ENCODE measurements around the gene HCFC1R1.

The HCFC1R1 gene

DNA sequence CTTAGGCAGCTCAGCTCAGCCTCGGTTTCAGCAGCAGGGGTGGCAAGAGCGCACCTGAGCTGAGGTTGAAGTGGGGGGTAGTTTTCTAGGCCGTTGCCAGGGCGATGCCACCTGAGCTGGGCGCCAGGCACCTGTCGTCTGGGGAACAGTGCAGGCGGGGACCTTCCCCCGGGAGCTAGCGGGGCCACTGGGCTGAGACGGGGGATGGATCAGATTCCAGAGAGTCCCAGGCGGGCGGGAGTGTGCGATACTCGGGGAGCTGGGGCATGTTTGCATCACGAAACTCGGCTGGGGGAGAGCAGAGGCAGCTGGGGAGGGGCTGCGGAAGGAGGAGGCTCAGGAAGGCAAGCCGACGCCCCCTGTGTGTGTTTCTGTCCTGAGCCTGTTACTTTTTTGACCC is 11.5 kb downstream of the HCFC1R1 start:
- Mint-ChIP-seq H3K27me3 (peaks cover 24 to 46% of the 10 kb centered on the region in 2 donors), H3K36me3 (no peaks in the 10 kb centered on the region), H3K9me3 (no peaks in the 10 kb centered on the region), H3K4me3 (no peak overlapping the region), H3K4me1 (peaks cover 16 to 18% of the 10 kb centered on the region in 2 donors), H3K27ac (no peak overlapping the region)
- DNase-seq (no peak), ATAC-seq (replicated peaks) (no peak)

DNA sequence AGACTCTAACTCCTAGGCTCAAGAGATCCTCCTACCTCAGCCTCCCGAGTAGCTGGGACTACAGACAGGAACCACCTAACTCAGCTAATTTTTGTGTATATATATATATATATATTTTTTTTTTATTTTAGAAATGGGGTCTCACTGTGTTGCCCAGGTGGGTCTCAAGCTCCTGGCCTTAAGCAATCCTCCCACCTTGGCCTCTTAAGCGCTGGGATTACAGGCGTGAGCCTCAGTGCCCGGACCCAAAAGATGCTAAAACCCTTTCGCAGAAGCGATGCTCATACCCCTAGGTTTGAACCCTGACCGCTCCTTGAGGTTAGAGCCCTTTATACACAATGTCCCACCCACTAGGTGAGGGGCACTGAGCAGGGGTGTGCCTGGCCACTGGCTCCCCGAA is 13.2 kb downstream of the HCFC1R1 start:
- no peak overlapping the region for H3K27ac Mint-ChIP-seq
- ATAC-seq (replicated peaks) (no peak), DNase-seq (no peak)
- no peaks in the 10 kb centered on the region for H3K9me3 Mint-ChIP-seq
- no peak overlapping the region for H3K4me3 Mint-ChIP-seq
- H3K27me3 Mint-ChIP-seq, result peaks cover 16 to 45% of the 10 kb centered on the region in 2 donors
- H3K4me1 Mint-ChIP-seq, result peaks cover 22 to 23% of the 10 kb centered on the region in 2 donors
- no peaks in the 10 kb centered on the region for H3K36me3 Mint-ChIP-seq

DNA sequence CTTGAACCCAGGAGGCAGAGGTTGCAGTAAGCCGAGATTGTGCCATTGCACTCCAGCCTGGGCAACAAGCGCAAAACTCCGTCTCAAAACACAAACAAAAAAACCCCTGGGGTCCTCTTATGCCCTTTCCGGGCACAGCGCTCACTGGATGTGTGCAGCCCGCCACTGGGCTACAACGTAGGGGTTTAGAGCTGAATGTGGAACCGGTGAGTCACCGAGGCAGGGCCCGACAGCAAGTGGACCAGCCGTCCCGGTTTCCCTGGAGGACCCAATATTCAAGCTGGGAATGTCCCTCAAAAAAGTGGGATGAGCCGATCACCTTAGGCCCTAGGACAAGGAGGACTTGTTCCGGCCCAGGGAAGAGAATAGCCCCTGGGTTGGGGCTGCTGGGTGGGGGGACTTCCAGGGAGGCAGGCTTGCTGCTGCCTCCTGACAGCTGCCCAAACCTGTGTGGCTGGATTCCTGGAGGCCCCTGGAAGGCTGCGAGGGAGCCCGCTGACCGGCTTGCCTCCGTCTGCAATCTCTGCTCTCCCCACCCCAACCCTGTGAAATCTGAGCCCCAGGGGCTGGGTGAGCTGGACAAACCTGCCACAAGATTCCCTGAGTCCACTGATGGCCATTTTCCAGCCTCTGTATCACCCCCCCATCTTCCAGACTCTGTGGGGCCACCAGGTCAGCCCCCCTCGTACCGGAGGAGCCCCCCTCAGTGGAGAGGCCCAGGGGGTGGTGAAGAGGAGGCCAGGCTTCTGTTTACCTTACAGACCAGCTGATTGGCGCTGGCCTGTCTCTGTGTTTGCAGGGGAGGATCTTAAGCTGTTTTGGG is 14.0 kb downstream of the HCFC1R1 start:
- Mint-ChIP-seq H3K36me3 (no peaks in the 10 kb centered on the region), H3K27me3 (peaks cover 15 to 41% of the 10 kb centered on the region in 2 donors), H3K9me3 (no peaks in the 10 kb centered on the region), H3K4me1 (peaks cover 25 to 26% of the 10 kb centered on the region in 2 donors), H3K27ac (no peak overlapping the region), H3K4me3 (no peak overlapping the region)
- ATAC-seq (replicated peaks) (no peak), DNase-seq (no peak)

DNA sequence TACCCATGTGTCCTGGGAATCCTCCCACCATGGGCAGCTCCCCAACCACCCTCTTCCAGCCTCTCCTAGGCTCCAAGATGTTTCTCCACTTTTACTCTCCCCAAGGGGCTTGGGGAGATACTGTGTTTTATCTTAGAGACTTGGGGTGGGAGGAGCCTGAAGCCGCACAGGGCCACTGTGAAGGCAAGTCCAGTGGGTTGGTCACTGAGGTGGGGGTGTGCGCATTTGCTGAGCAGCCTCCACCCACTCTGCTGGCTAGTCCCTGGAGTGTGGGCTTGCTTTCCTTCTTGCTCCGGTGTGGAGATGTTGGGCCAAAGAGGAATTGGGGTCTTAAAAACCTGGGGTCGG is 15.1 kb downstream of the HCFC1R1 start:
- H3K36me3 Mint-ChIP-seq, result no peaks in the 10 kb centered on the region
- no peaks in the 10 kb centered on the region for H3K9me3 Mint-ChIP-seq
- no peak overlapping the region for H3K27ac Mint-ChIP-seq
- peaks cover 26 to 29% of the 10 kb centered on the region in 2 donors for H3K4me1 Mint-ChIP-seq
- H3K27me3 Mint-ChIP-seq, result peaks cover 10 to 30% of the 10 kb centered on the region in 2 donors
- no peak overlapping the region for H3K4me3 Mint-ChIP-seq
- DNase-seq (no peak), ATAC-seq (replicated peaks) (no peak)

DNA sequence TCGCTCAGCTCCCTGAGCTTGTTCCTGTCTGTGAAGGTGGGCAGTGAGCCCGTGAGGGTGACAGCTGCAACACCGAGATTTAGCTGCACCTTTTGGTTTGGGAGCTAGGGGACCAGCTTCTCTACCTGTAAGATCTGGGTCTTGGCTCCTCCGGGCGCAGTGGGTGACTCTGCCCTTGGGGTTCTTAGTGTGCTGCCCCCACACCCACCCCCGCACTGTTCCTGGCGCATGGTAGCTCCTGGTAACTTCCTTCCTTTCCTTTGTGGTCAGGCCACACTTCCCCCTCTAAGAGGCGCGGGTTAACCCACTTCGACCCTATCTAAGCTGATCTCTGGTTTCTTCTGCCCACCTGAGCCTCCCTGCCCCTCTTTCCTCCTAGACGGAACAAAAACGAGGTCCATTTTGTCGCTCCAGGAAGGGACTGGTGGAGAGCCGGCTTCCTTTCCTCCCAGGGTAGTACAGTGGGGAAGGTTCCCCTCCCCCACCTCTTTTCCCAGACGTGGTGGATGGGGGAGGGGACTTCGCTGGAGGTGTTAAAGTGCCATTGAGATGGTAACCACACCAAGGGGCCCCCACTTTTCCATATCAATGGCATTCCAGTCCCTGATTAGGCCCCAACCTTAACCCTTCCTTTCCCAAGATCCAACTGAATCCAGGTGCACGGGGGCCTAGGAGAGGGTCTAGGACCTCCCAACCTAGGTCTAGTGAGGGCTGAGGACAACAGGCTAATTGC is 15.6 kb downstream of the HCFC1R1 start:
- Mint-ChIP-seq H3K9me3 (no peaks in the 10 kb centered on the region), H3K4me1 (peaks cover 26 to 29% of the 10 kb centered on the region in 2 donors), H3K4me3 (peak overlapping the region; percentile 10 to 57), H3K27me3 (peaks cover 5 to 24% of the 10 kb centered on the region in 2 donors), H3K27ac (peak overlapping the region; percentile 33), H3K36me3 (no peaks in the 10 kb centered on the region)
- DNase-seq (no peak), ATAC-seq (replicated peaks) (no peak)

DNA sequence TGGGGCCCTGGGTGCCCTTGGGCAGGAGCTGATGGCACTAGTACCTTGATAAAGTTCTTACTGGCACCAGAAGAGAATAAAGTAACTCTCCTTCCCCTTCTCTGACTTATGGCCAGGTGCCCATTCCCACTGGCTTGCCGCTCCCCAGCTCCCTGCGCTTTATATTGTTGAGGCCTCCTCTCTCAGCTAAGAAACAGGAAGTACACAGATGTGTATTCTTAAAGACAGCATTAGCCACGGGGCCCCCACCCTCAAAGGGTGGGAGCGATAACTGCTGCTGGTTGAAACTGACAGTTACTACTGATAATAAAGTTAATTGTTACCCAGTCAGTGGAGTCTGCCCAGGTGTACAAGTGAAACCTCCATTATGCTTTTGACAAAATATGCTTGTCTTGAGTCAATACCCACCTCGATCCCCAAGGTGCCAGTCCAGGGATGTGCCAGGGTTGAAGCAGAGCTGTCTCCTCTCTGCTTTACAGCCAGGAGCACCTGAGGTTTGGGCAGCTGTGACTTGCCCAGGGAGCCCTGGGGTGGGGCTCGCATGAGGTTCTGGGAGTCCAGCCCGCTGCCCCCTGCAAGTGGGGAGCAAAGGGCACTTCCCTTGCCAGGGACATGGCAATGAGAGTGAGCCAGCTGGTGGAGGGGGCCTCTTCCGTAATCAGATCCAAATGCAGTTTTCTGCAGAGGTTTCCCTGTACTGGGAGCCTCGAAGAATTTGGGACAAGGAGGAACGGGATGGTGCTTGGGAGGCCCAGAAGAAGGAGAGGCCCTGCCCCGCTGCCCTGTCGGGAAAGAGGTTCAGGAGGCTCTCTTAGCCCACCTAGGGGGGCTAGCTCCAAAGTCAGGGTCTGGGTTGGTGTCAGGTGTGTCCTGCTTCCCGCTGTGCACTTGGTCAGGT is 16.4 kb downstream of the HCFC1R1 start:
- Mint-ChIP-seq H3K27ac (no peak overlapping the region), H3K9me3 (no peaks in the 10 kb centered on the region), H3K4me1 (peaks cover 25 to 29% of the 10 kb centered on the region in 2 donors), H3K4me3 (no peak overlapping the region), H3K27me3 (peaks cover 5 to 16% of the 10 kb centered on the region in 2 donors), H3K36me3 (no peaks in the 10 kb centered on the region)
- ATAC-seq (replicated peaks), result no peak
- no peak for DNase-seq

DNA sequence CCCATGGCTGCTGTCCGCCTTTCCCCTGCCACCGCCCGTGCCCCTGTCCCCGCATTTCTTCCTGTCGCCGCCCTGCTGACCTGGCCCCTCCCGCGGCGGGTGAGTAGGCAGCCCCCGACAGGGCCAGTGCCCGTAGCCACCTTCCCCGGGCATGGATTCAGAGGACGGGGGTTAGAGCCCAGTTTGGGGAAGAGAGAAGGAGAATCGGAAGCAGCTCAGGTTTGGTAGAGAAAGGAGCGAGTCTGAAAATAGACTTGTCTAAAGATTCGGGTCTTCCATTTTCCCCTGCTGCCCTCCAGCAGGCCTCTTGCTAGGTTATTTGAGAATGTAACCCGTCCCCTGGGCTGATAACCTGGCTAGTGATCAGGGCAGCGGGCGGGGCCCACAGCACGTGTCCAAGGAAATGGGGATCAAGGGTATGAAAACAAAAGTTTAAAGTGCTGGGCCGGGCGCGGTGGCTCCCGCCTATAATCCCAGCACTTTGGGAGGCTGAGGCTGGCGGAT is 18.9 kb downstream of the HCFC1R1 start:
- Mint-ChIP-seq H3K4me1 (peaks cover 23 to 29% of the 10 kb centered on the region in 2 donors), H3K27ac (peak overlapping the region; percentile 20), H3K4me3 (peak overlapping the region; percentile 76 to 78), H3K27me3 (peaks cover 13 to 17% of the 10 kb centered on the region in 2 donors), H3K36me3 (no peaks in the 10 kb centered on the region), H3K9me3 (no peaks in the 10 kb centered on the region)
- ATAC-seq (replicated peaks) (no peak), DNase-seq (no peak)

DNA sequence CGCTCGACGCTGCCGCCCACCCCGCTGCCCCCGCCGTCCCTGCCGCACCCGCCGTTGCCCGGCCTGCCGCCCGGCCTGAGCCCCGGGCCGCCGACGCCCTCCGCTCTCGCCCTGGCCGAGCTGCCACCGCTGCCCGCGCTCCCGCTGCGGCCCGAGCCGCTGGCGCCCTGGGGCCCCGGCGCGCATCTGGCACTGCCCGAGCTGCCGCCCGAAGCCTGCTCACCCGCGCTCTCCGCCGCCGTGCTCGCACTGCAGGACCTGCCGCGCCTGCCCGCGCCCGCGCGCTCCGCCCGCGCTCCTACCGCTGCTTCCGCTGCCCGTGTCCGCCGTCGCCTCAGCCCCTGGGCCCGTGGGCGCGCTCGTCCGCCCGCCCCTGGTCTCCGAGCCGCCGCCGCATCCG is 19.4 kb downstream of the HCFC1R1 start:
- H3K4me3 Mint-ChIP-seq, result peak overlapping the region in 1 of 2 donors; percentile 76

DNA sequence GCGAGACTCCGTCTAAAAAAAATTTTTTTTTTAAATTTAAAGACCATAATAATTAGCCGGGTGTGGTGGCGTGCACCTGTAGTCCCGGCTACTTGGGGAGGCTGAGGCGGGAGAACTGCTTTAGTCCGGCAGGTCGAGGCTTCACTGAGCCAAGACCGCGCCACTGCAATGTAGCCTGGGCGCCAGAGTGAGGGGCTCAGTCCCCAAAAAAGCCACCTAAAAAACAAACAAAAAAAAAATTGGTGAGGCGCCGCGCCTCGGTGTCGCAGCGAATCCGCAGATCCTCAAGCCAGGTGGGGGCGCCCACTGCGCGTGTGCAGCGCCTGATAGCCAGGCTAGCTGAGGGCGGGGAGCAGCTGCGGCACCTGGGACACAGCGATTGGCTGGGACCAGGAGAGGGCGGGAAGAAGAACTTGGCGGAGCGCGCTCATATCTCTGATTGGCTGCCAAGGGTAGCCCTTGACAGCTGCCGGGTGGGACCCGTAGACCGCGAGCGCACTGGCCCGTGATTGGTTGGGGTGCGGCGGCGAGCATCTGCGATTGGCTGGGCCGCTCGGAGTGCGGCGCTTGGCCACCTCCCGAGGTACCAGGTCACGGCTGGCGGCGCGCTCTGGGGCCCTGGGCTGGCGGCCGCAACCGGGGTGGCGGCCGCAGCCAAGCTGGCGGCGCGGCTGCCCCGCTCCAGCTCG is 20.0 kb downstream of the HCFC1R1 start:
- no peak overlapping the region for H3K27ac Mint-ChIP-seq
- H3K4me1 Mint-ChIP-seq, result peaks cover 23 to 27% of the 10 kb centered on the region in 2 donors
- H3K9me3 Mint-ChIP-seq, result no peaks in the 10 kb centered on the region
- no peaks in the 10 kb centered on the region for H3K36me3 Mint-ChIP-seq
- DNase-seq, result peak; percentile 98
- peaks cover 16 to 20% of the 10 kb centered on the region in 2 donors for H3K27me3 Mint-ChIP-seq
- H3K4me3 Mint-ChIP-seq, result peak overlapping the region; percentile 74 to 76
- ATAC-seq (replicated peaks), result peak; percentile 99

More for the DNA sequence above, 19.4 kb downstream of the HCFC1R1 start:
- H3K9me3 Mint-ChIP-seq, result no peaks in the 10 kb centered on the region
- H3K4me1 Mint-ChIP-seq, result peaks cover 23 to 29% of the 10 kb centered on the region in 2 donors
- DNase-seq, result no peak
- H3K36me3 Mint-ChIP-seq, result no peaks in the 10 kb centered on the region
- peaks cover 16 to 20% of the 10 kb centered on the region in 2 donors for H3K27me3 Mint-ChIP-seq
- no peak overlapping the region for H3K27ac Mint-ChIP-seq
- peak; percentile 17 to 23 for ATAC-seq (replicated peaks)

DNA sequence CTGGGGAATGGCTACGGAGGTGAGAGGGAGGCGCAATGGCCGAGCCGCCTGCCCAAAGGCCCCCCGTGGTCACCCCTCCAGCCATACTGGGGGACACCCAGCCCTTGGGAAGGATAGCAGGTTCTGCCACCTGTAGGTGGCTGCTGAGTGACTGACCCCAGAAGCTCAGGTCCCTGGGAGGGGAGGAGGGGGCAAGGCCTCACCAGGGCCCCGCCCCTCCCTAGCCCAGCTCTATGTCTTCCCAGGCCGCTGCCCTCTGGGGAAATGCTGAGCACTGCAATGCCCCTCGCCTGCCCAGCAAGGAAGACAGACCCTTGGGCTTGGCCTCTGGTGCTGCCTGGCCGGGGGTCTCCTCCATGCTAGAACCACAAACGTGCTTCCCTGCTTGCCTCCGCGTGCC is 22.4 kb downstream of the HCFC1R1 start:
- no peaks in the 10 kb centered on the region for H3K9me3 Mint-ChIP-seq
- DNase-seq, result no peak
- peaks cover 16 to 23% of the 10 kb centered on the region in 2 donors for H3K27me3 Mint-ChIP-seq
- no peak for ATAC-seq (replicated peaks)
- peaks cover 4 to 6% of the 10 kb centered on the region in 2 donors for H3K4me1 Mint-ChIP-seq
- H3K4me3 Mint-ChIP-seq, result no peak overlapping the region
- no peak overlapping the region for H3K27ac Mint-ChIP-seq
- no peaks in the 10 kb centered on the region for H3K36me3 Mint-ChIP-seq

DNA sequence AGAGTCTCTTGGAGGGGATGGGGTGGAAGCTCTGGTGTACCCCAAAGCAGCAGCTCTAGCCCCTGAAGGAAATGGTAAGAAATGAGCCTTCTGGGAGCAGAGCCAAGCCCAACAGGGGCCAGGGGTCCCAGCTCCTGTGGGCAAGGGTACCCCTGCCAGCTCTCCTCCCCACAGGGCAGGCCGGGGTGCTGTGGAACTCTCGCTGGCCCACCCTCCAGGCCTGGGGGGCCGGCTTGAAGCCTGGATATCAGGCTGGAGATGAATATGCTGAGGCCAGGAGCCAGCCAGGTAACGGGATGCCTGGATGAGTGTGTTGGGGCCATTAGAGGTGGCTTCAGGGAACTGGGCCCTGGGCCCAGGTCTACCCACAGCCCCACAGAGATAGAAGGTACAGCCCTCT is 23.2 kb downstream of the HCFC1R1 start:
- H3K9me3 Mint-ChIP-seq, result no peaks in the 10 kb centered on the region
- peaks cover 4 to 6% of the 10 kb centered on the region in 2 donors for H3K4me1 Mint-ChIP-seq
- DNase-seq, result no peak
- no peaks in the 10 kb centered on the region for H3K36me3 Mint-ChIP-seq
- H3K4me3 Mint-ChIP-seq, result no peak overlapping the region
- H3K27ac Mint-ChIP-seq, result no peak overlapping the region
- no peak for ATAC-seq (replicated peaks)
- H3K27me3 Mint-ChIP-seq, result peaks cover 16 to 31% of the 10 kb centered on the region in 2 donors

DNA sequence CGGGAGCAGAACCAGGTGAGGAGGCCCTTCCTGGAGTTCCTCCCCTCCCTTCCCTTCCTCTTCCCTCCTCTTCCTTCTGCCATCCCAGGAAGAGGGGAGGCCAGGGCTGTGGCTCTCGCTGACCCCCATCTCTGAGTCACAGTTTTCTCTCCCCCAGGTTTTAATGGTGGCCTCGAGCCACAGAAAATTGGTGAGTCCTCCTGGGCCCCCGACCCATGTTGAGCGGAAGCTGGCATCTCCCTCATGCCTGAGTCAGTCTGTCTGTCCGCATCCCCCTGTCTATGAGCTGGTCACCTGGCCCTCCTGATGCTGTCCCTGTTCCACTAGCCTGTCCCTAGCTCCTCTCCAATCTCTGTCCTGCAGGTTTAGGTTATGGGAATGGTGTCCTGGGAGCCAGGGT is 23.8 kb downstream of the HCFC1R1 start:
- Mint-ChIP-seq H3K27ac (no peak overlapping the region), H3K9me3 (no peaks in the 10 kb centered on the region), H3K4me3 (no peak overlapping the region), H3K36me3 (no peaks in the 10 kb centered on the region), H3K4me1 (peaks cover 3 to 5% of the 10 kb centered on the region in 2 donors), H3K27me3 (peaks cover 15 to 31% of the 10 kb centered on the region in 2 donors)
- no peak for ATAC-seq (replicated peaks)
- no peak for DNase-seq

DNA sequence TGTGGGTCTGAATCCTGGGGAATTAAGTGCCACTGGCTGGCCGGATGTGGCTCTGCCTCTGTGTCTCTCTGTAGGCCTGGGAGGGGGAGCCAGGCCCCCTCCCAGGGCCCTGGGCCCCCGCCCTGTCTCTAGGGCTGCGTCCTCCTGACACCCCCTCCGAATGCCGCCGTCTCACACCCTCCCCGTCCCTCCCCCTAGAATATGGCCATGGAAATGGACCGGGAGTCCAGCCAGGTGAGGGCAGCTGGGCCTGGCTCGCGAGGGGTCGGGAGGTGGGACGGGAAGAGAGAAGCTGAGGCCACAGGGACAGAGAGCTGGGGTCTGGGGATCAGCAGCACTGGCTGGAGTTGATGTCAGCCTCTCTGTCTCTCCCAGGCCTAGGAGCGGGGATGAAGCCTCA is 27.4 kb downstream of the HCFC1R1 start:
- ATAC-seq (replicated peaks), result no peak
- Mint-ChIP-seq H3K4me3 (no peak overlapping the region), H3K4me1 (no peaks in the 10 kb centered on the region), H3K9me3 (no peaks in the 10 kb centered on the region), H3K36me3 (no peaks in the 10 kb centered on the region), H3K27ac (no peak overlapping the region), H3K27me3 (peaks cover 11 to 31% of the 10 kb centered on the region in 2 donors)
- no peak for DNase-seq

Data from stimulated activated naive B cell treated with anti-CD40 and anti-IgM and Interleukin-4, amounts not matched to agents 10 μg/mL and 1 μg/mL and 100 μg/mL, for 72 hours (primary cell).